HG03460 (cell line): ENCODE results near the gene NMU.
A peak's percentile ranks its signal among the peaks of the same experiment; 100 is the strongest.
"Not testable (repeated sequence)": the region's sequence is repeated elsewhere in the genome, so short reads cannot be mapped to it uniquely, and the experiment has no call there.

Source experiments
- ATAC-seq: cut with Tn5 transposase; IDR thresholded peaks from one replicate; pipeline ENCODE4 v1.9.1; 2021; ENCODE audit not compliant: unreplicated experiment

NMU gene

DNA sequence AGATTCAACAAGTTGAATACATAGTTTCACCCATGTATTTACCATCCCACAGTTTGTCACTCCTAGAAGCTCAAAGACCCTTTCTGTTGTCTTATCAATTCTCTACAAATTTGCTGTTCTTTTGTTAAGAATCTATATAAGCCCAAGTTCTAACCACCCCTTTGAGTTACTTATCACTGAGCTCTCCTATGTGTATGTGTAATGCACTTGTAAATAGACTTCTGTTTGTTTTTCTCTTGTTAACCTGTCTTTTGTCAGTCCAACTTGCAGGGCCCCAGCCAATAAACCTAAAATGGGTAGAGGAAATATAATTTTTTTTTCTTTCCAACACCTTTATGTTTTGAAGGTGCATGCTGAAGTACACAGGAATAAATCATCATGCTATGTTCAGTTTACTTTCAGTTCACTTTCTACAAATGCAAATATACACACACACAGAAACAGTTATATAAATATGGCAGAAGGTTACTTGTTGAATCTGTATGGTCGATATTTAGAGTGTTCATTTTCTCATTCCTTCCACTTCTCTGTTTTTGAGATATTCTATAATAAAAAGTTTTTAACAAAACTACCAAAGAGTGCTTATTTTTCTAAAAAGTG lies 67.1 kb downstream of the NMU start:
- ATAC-seq = no peak

DNA sequence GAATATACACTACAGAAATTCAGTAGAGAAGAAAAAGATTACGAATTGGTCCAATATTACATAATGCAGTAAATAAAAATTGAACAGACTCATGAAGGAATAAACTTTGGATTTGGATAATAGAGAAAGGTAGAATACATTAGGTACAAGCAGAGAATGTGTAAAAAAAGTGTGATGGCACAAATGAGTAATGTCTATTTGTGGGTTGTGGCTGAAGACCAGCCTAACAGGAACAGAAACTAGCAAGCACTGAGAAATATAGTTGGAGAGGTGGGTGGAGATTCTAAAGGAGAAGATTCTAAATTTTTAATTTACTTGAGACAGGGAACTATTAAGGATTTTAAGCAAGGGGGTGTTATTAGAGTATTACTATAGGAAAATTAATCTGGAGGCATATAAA lies 74.2 kb downstream of the NMU start:
- ATAC-seq = peak; percentile 95

- ATAC-seq = no peak
Measured at GRCh38 chr4:55560096-55560495, 76.0 kb downstream of the NMU start.

DNA sequence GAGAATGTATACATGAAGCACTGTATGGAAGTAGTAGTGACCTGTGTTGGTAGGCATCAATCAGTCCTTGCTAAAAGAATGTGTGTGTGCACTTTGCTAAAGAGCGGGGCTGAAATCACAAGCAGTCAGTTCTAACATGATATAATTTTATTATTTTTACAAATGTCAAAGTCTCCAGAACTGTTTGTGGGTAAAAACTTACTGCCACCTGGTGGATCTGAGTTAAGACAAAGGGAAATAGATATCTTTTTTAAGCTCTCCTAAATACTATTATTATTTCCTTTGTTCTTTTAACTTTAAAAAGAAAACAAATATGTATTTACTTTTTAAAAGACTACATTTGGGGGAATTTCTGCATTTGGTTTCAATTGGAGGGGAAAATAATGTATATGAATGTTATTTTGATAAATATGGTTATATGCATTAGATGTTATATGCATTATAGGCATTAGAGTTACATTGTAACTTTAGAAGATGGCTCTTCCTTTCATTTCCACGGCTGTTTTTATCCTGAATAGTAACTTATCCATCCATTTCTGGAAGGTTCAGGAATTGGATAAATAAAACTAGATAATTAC lies 81.6 kb downstream of the NMU start:
- no peak for ATAC-seq

DNA sequence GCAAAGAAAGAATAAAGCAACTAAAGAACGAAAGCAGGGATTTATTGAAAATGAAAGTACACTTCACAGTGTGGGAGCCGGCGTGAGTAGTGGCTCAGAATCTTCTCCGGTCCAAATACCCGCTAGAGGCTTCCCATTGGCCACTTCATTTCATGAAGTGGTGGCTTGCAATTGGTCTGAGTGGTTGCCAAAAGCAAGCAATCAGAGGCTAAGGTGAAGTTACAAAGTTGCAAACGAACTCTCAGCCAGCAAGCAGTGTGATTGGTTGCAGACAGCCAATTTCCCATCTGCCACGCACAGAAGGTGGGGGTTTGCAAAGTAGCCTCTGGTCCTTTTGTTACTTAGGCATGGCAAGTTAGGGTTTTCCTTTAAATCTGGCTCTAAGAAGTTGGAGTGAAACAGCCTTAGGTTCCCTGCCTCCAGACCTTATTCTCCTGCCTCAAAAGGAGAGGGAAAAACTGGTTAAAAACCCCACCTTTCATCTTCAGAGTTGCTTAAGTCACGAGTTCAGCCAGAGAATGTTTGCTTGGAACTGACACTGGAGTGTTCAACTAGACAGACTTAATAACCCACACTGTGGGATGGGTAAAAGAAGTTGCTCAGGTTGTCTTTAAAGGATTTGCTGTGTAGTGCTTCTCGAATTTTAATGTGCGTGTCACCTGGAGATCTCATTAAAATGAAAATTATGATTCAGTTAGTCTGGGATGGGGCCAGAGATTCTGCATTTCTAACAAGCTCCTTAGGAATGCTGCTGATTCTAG lies 82.5 kb downstream of the NMU start:
- no peak for ATAC-seq

GRCh38 chr4:55551964-55552363 lies 84.1 kb downstream of the NMU start:
- ATAC-seq = not testable (repeated sequence)

DNA sequence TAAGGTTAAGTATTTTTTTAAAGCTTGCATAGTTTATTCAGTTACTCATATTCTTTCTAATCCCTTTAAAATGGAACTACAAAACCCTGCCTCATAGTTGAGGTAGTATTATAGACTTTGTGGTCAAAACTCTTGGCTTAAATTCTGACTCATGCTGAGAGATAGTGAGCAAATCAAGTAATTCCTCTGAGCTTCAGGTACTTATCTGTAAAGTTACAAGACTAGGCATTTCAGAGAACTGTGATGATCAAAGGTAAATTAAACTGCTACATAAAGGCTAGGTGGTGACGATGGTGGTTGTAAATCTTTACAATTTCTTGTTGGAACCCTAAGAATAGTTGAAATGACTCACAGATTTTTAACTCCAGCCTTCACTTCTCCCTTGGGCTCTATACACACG lies 86.2 kb downstream of the NMU start:
- no peak for ATAC-seq

DNA sequence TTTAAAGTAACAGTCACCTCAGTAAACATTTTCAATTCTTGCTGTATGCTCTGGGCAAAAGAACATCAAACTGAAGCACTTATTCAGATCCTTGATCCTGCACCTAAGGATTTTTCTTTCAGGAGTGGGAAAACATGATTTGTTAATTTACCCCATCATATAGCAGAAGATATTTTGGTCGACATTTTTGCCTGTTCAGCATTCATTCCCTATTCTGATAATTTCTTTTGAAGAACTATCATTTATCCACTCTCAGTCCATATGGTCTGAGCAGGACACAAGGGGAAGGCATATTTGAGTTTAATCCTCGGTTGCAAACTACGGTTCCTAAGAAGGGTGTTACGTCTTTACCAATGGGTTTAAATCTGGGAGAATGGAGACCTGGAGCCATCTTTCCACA lies 88.2 kb downstream of the NMU start:
- no peak for ATAC-seq

GRCh38 chr4:55547466-55547770 lies 88.7 kb downstream of the NMU start:
- no peak for ATAC-seq

DNA sequence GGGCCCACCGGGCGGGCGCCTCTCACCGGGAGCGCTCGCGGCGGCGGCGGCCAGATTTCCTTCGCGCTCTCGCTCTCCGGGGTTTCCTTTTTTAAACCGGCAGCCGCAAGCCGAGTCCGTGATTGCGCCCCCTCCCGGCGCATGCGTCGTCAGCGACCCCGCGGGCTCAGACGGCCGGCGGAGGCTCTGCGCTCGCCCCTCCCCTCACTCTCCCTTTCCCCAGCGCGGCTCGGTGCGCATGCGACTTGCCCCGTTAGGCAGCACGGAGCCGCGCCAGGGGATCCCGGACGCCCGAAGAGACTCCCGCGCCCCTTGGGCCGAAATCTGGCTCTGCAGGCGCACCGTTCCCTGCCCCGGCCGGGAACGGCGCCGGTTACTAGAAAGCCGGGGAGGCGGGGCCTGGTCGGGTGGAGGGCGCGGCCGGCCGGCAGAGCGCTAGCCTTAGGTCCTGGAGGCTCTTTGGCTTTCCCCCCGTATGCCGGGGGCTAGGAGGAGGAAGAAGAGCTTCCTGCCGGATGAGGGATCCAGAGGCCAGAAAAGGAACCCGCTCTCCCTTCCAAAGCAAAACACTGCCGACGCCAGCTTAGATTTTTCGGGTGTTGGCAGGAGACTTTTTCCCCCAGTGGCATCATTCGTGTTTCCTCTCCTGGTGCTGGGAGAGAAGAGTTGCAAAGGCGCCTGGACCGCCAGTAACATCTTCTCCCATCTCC lies 89.2 kb downstream of the NMU start, which contains the start of gene CLOCK:
Gene CLOCK (minus strand): TSS at position 154 of the 710 bp plus-strand sequence. CDS start 64,124 bp downstream, outside the sequence.
- ATAC-seq = peak; percentile 76

- ATAC-seq = peak; percentile 36
Measured at GRCh38 chr4:55546506-55546755, 89.7 kb downstream of the NMU start.

- peak; percentile 39 for ATAC-seq
Measured at GRCh38 chr4:55545641-55546505, 90.2 kb downstream of the NMU start.
